HepG2 (cell line): ENCODE results near the gene NABP2. TPM values are rescaled to one million over a fixed set of nuclear protein-coding genes. Genes with fewer than 3 reads are reported as not detected.

Source experiments
- ATF1 ChIP-seq: IDR thresholded peaks from 2 replicates; pipeline ENCODE4 v1.6.1; 2016; ENCODE audit warnings: mild to moderate bottlenecking, control low read depth
- ELF1 ChIP-seq: sonication (generic); formaldehyde crosslinking; IDR thresholded peaks from 2 replicates; pipeline ENCODE4 v1.4.0; 2020; ENCODE audit warnings: missing genetic modification reagents
- GATA4 ChIP-seq: sonication (generic); IDR thresholded peaks from 2 replicates; pipeline ENCODE4 v1.6.1; 2016; ENCODE audit warnings: antibody characterized with exemption, low read depth, borderline replicate concordance
- KLF9 ChIP-seq: IDR thresholded peaks from 2 replicates; pipeline ENCODE4 v1.6.1; 2016; ENCODE audit warnings: low read depth
- MATR3 ChIP-seq: sonication (generic); formaldehyde crosslinking; IDR thresholded peaks from 2 replicates; pipeline ENCODE4 v1.4.0; 2020; ENCODE audit warnings: missing genetic modification reagents
- SOX6 ChIP-seq, 2 experiments: fragments of 450-650 bp in 1 of 2; sonication (generic) in 1 of 2; formaldehyde crosslinking in 1 of 2; IDR thresholded peaks; 2 replicates each; pipeline versions ENCODE4 v1.4.0 to v1.6.1; 2017 to 2020; ENCODE audit warnings: antibody characterized with exemption in 1 of 2, mild to moderate bottlenecking in 1 of 2, missing genetic modification reagents in 1 of 2
- TCF7 ChIP-seq: sonication (generic); IDR thresholded peaks from 2 replicates; pipeline ENCODE4 v1.6.1; 2016; ENCODE audit warnings: antibody characterized with exemption, low read depth
- ZC3H4 ChIP-seq: sonication (generic); formaldehyde crosslinking; IDR thresholded peaks from 2 replicates; pipeline ENCODE4 v1.4.0; 2020; ENCODE audit warnings: missing genetic modification reagents, borderline replicate concordance
- ZFP1 ChIP-seq: IDR thresholded peaks from 2 replicates; pipeline ENCODE4 v1.6.1; 2016
- ZMYM3 ChIP-seq: sonication (generic); formaldehyde crosslinking; IDR thresholded peaks from 2 replicates; pipeline ENCODE4 v1.5.1; 2020; ENCODE audit warnings: mild to moderate bottlenecking, missing genetic modification reagents
- ZNF530 ChIP-seq: sonication (generic); formaldehyde crosslinking; IDR thresholded peaks from 2 replicates; pipeline ENCODE4 v1.5.0; 2020; ENCODE audit warnings: low read depth, mild to moderate bottlenecking, missing genetic modification reagents
- ZNF615 ChIP-seq: sonication (generic); formaldehyde crosslinking; IDR thresholded peaks from 2 replicates; pipeline ENCODE4 v1.5.0; 2020; ENCODE audit warnings: mild to moderate bottlenecking, missing genetic modification reagents, borderline replicate concordance
- polyA plus RNA-seq, 8 experiments: library from polyadenylated mRNA; depleted of rRNA in 3 of 8; stranded (reverse) in 7 of 8; unstranded in 1 of 8; fragments of >200 nt; fragmentation: Illumina TruSeq in 4 of 8; extraction: Trizol in 4 of 8; gene quantifications; 2 replicates each; pipeline versions ENCODE4 v1.2.1 to v1.2.3, GENCODE V29; 2011 to 2016; ENCODE audit warnings: low read depth in 4 of 8, missing spikeins in 1 of 8, mixed read lengths in 1 of 8; ENCODE audit not compliant: insufficient read depth in 1 of 8
- total RNA-seq, 5 experiments: library from RNA; depleted of rRNA; stranded (reverse); fragments of >200 nt; fragmentation: Illumina TruSeq; extraction: Trizol; gene quantifications; 2 replicates each; pipeline ENCODE4 v1.2.3, GENCODE V29; 2016; ENCODE audit warnings: low read depth in 1 of 5
- TF ChIP-seq, protein P1 (sequence below): sonication (generic); formaldehyde crosslinking; IDR thresholded peaks from 2 replicates; pipeline ENCODE4 v1.5.0; 2020; ENCODE audit warnings: missing genetic modification reagents, mild to moderate bottlenecking, borderline replicate concordance
- TF ChIP-seq, protein P2 (sequence below): sonication (generic); formaldehyde crosslinking; IDR thresholded peaks from 2 replicates; pipeline ENCODE4 v1.4.0; 2020; ENCODE audit warnings: mild to moderate bottlenecking, missing genetic modification reagents
- TF ChIP-seq, protein P3 (sequence below): IDR thresholded peaks from 2 replicates; pipeline ENCODE4 v1.6.1; 2016; ENCODE audit warnings: low read depth, control low read depth
- TF ChIP-seq, protein P4 (sequence below): sonication (generic); formaldehyde crosslinking; IDR thresholded peaks from 2 replicates; pipeline ENCODE4 v1.8.0; 2022; ENCODE audit warnings: mild to moderate bottlenecking, missing genetic modification reagents, moderate library complexity
- TF ChIP-seq, protein P5 (sequence below): IDR thresholded peaks from 2 replicates; pipeline ENCODE4 v1.6.1; 2016; ENCODE audit warnings: low read depth
- TF ChIP-seq, protein P6 (sequence below): sonication (generic); formaldehyde crosslinking; conservative IDR thresholded peaks from 2 replicates; pipeline ENCODE4 v1.8.0; 2022; ENCODE audit warnings: low read depth, missing genetic modification reagents
- TF ChIP-seq, protein P7 (sequence below): fragments of 450-650 bp; IDR thresholded peaks from 2 replicates; pipeline ENCODE4 v1.6.1; 2017
- TF ChIP-seq, protein P8 (sequence below): sonication (generic); formaldehyde crosslinking; IDR thresholded peaks from 2 replicates; pipeline ENCODE4 v1.5.0; 2020; ENCODE audit warnings: missing genetic modification reagents

NABP2 gene
- total and polyA plus RNA-seq, 2 of the 13 experiments (the other 11 are each of a cell fraction or from before 2014, with no cell fraction given): 33.2 to 35.5 TPM

DNA sequence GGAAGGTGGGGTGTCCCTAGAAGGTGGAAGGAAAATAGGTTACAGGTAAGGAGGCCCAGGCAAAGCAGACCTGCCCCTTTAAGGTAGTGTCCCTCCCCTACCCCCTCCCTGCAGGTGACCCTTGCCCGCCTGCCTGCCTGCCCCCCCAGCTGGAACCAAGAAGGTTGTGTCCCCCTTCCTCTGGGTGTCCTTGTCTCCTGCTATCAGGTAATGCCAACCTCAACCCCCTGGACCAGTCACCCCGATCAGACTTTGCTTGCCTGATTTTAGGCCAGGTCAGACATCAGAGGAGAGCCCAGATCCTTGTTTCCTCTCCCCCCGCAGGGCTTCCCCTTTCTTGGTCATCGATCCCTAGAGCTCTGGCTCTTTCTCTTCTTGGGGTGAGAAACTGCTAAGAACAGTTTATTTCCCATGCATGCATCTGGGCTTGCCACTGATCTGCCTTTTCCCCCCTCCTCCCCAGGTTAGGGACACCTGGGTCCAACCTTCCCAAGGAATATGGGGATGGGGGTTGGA, 5.8 kb downstream of the NABP2 start, which contains the start of gene SLC39A5 (continued):
- TF ChIP-seq ZC3H4 (CRISPR knock-in tag) (peak; percentile 76; the same call in 1 of the 2 replicates), ZNF530 (CRISPR knock-in tag) (no peak), ZNF615 (CRISPR knock-in tag) (no peak), MATR3 (no peak), KLF9 (CRISPR knock-in tag) (no peak), ATF1 (CRISPR knock-in tag) (no peak), ZMYM3 (CRISPR knock-in tag) (no peak), SOX6 (IDR thresholded peaks at IDR 0.05) (no peak), SOX6 (CRISPR knock-in tag; IDR thresholded peaks at IDR 0.05) (0 out of 2 replicates have a peak, but pooled peaks have one; percentile 4), GATA4 (no peak), ELF1 (CRISPR knock-in tag) (no peak), ZFP1 (CRISPR knock-in tag) (no peak), TCF7 (no peak)
- TF ChIP-seq, protein P1, sequence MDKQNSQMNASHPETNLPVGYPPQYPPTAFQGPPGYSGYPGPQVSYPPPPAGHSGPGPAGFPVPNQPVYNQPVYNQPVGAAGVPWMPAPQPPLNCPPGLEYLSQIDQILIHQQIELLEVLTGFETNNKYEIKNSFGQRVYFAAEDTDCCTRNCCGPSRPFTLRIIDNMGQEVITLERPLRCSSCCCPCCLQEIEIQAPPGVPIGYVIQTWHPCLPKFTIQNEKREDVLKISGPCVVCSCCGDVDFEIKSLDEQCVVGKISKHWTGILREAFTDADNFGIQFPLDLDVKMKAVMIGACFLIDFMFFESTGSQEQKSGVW: no peak
- TF ChIP-seq, protein P2, sequence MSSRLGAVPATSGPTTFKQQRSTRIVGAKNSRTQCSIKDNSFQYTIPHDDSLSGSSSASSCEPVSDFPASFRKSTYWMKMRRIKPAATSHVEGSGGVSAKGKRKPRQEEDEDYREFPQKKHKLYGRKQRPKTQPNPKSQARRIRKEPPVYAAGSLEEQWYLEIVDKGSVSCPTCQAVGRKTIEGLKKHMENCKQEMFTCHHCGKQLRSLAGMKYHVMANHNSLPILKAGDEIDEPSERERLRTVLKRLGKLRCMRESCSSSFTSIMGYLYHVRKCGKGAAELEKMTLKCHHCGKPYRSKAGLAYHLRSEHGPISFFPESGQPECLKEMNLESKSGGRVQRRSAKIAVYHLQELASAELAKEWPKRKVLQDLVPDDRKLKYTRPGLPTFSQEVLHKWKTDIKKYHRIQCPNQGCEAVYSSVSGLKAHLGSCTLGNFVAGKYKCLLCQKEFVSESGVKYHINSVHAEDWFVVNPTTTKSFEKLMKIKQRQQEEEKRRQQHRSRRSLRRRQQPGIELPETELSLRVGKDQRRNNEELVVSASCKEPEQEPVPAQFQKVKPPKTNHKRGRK (CRISPR knock-in tag): no peak
- TF ChIP-seq, protein P3, sequence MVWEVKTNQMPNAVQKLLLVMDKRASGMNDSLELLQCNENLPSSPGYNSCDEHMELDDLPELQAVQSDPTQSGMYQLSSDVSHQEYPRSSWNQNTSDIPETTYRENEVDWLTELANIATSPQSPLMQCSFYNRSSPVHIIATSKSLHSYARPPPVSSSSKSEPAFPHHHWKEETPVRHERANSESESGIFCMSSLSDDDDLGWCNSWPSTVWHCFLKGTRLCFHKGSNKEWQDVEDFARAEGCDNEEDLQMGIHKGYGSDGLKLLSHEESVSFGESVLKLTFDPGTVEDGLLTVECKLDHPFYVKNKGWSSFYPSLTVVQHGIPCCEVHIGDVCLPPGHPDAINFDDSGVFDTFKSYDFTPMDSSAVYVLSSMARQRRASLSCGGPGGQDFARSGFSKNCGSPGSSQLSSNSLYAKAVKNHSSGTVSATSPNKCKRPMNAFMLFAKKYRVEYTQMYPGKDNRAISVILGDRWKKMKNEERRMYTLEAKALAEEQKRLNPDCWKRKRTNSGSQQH (CRISPR knock-in tag): no peak
- TF ChIP-seq, protein P4, sequence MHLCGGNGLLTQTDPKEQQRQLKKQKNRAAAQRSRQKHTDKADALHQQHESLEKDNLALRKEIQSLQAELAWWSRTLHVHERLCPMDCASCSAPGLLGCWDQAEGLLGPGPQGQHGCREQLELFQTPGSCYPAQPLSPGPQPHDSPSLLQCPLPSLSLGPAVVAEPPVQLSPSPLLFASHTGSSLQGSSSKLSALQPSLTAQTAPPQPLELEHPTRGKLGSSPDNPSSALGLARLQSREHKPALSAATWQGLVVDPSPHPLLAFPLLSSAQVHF (CRISPR knock-in tag): peak; percentile 21; the same call in 1 of the 2 replicates
- TF ChIP-seq, protein P5, sequence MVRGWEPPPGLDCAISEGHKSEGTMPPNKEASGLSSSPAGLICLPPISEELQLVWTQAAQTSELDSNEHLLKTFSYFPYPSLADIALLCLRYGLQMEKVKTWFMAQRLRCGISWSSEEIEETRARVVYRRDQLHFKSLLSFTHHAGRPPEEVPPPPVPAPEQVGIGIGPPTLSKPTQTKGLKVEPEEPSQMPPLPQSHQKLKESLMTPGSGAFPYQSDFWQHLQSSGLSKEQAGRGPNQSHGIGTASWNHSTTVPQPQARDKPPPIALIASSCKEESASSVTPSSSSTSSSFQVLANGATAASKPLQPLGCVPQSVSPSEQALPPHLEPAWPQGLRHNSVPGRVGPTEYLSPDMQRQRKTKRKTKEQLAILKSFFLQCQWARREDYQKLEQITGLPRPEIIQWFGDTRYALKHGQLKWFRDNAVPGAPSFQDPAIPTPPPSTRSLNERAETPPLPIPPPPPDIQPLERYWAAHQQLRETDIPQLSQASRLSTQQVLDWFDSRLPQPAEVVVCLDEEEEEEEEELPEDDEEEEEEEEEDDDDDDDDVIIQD (CRISPR knock-in tag): no peak
- TF ChIP-seq, protein P6, sequence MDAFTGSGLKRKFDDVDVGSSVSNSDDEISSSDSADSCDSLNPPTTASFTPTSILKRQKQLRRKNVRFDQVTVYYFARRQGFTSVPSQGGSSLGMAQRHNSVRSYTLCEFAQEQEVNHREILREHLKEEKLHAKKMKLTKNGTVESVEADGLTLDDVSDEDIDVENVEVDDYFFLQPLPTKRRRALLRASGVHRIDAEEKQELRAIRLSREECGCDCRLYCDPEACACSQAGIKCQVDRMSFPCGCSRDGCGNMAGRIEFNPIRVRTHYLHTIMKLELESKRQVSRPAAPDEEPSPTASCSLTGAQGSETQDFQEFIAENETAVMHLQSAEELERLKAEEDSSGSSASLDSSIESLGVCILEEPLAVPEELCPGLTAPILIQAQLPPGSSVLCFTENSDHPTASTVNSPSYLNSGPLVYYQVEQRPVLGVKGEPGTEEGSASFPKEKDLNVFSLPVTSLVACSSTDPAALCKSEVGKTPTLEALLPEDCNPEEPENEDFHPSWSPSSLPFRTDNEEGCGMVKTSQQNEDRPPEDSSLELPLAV (CRISPR knock-in tag): no peak
- TF ChIP-seq, protein P7, sequence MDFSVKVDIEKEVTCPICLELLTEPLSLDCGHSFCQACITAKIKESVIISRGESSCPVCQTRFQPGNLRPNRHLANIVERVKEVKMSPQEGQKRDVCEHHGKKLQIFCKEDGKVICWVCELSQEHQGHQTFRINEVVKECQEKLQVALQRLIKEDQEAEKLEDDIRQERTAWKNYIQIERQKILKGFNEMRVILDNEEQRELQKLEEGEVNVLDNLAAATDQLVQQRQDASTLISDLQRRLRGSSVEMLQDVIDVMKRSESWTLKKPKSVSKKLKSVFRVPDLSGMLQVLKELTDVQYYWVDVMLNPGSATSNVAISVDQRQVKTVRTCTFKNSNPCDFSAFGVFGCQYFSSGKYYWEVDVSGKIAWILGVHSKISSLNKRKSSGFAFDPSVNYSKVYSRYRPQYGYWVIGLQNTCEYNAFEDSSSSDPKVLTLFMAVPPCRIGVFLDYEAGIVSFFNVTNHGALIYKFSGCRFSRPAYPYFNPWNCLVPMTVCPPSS: no peak
- TF ChIP-seq, protein P8, sequence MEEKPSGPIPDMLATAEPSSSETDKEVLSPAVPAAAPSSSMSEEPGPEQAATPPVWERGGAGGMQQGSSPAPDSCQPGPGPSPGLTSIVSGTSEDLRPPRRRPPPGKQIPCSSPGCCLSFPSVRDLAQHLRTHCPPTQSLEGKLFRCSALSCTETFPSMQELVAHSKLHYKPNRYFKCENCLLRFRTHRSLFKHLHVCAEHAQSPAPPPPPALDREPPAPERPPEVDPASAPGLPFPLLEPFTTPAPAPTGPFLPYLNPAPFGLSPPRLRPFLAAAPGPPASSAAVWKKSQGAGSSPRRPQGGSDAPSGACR: no peak
